NT2/D1 (cell line): ENCODE data around the gene DLL1.

Experiments used
- SUZ12 ChIP-seq: IDR thresholded peaks from 2 replicates; pipeline ENCODE4 v1.6.1; 2011; ENCODE audit not compliant: insufficient read length, insufficient read depth; ENCODE audit errors: extremely low read depth
- YY1 ChIP-seq: IDR thresholded peaks from 2 replicates; pipeline ENCODE4 v1.6.1; 2011; ENCODE audit not compliant: insufficient read length, insufficient read depth
- ZNF274 ChIP-seq: IDR thresholded peaks from 2 replicates; pipeline ENCODE4 v1.6.1; 2011; ENCODE audit warnings: mild to moderate bottlenecking, low read depth, low read length

DNA sequence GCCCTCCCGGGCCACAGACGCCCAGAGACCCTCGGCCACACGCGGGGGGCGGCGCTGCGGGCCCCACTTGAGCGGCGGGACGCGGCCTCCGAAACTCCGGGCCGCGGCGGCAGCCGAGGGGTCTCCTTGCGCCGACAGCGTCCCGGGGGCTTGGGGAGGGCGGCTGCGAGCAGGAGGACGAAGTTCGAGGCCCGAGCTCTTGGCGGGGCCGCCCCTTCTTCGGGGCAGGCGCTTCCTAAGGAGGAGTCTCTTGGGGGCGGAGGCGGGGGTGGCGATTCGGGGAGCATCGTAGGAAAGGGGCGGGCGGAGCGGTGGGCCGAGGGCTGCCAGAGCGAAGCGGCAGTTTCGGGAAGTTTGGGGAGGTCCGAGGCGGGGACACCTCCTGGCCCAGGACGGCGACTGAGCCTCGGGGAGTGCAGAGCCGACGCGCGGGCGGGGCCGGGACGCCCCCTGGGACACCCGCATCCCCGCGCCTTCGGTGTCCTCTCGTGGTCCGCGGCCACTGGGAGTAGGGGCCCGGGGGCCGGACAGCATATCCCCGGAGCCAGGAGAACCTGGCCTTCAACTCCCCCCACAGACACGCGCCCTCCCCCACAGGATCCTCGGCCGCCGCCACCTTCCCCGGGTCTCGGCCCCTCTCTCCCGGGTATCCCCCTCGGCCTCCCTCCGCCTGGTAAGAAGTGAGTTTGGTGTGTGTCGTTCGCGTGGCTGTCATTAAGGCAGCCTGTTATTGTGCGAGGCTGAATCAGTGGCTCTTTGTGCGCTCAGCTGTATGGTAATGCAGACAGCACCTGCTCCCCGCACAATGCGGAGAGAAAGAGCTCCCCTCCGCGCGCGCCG, 613 bp upstream of the DLL1 start:
- TF ChIP-seq ZNF274 (no peak), SUZ12 (peak; percentile 18), YY1 (no peak)
